Islet of Langerhans (tissue), 1 donor: ENCODE results near the gene UBN1.

Source experiments
- FAIRE-seq: peaks from one replicate; lab custom pipeline; 2011; peaks lifted over from hg19 to GRCh38; lab: Jason Lieb, UNC

UBN1 gene

GRCh38 chr16:4825196-4825595, 22.1 kb upstream of the UBN1 start:
- no peak for FAIRE-seq

- no peak for FAIRE-seq
Observed at GRCh38 chr16:4826526-4826925, 20.8 kb upstream of the UBN1 start.

GRCh38 chr16:4826980-4827379, 20.3 kb upstream of the UBN1 start:
- no peak for FAIRE-seq

- no peak for FAIRE-seq
Observed at GRCh38 chr16:4828567-4829321, 18.5 kb upstream of the UBN1 start.

GRCh38 chr16:4830408-4830807, 16.9 kb upstream of the UBN1 start:
- no peak for FAIRE-seq

- FAIRE-seq = no peak
Observed at GRCh38 chr16:4831616-4832015, 15.7 kb upstream of the UBN1 start.

GRCh38 chr16:4832698-4833343, 14.5 kb upstream of the UBN1 start:
- FAIRE-seq = no peak

GRCh38 chr16:4833584-4833983, 13.7 kb upstream of the UBN1 start:
- FAIRE-seq = no peak

GRCh38 chr16:4836727-4837126, 10.6 kb upstream of the UBN1 start:
- no peak for FAIRE-seq

GRCh38 chr16:4837733-4838501, 9.4 kb upstream of the UBN1 start:
- FAIRE-seq = no peak

GRCh38 chr16:4839942-4840341, 7.3 kb upstream of the UBN1 start:
- FAIRE-seq = no peak

- FAIRE-seq = no peak
Observed at GRCh38 chr16:4840984-4841383, 6.3 kb upstream of the UBN1 start.

- no peak for FAIRE-seq
Observed at GRCh38 chr16:4846503-4846900, 779 bp upstream of the UBN1 start.

GRCh38 chr16:4847774-4848587, 700 bp downstream of the UBN1 start:
- FAIRE-seq = no peak

- no peak for FAIRE-seq
Observed at GRCh38 chr16:4850211-4850610, 2.9 kb downstream of the UBN1 start.

GRCh38 chr16:4852221-4852872, 5.1 kb downstream of the UBN1 start:
- FAIRE-seq = no peak

- no peak for FAIRE-seq
Observed at GRCh38 chr16:4855371-4855770, 8.1 kb downstream of the UBN1 start.

- FAIRE-seq = no peak
Observed at GRCh38 chr16:4855804-4856203, 8.5 kb downstream of the UBN1 start.

- FAIRE-seq = no peak
Observed at GRCh38 chr16:4859190-4859899, 12.1 kb downstream of the UBN1 start.

GRCh38 chr16:4859900-4860255, 12.6 kb downstream of the UBN1 start:
- FAIRE-seq = no peak

- FAIRE-seq = no peak
Observed at GRCh38 chr16:4860727-4861342, 13.6 kb downstream of the UBN1 start.
